HG02885 (cell line): ENCODE data around the gene CAMTA1.
"Not testable (repeated sequence)": the region's sequence is repeated elsewhere in the genome, so short reads cannot be mapped to it uniquely, and the experiment has no call there.

Experiments used
- ATAC-seq: cut with Tn5 transposase; IDR thresholded peaks from one replicate; pipeline ENCODE4 v1.9.1; 2021; ENCODE audit warnings: mild to moderate bottlenecking; ENCODE audit not compliant: unreplicated experiment, poor library complexity

CAMTA1 gene

DNA sequence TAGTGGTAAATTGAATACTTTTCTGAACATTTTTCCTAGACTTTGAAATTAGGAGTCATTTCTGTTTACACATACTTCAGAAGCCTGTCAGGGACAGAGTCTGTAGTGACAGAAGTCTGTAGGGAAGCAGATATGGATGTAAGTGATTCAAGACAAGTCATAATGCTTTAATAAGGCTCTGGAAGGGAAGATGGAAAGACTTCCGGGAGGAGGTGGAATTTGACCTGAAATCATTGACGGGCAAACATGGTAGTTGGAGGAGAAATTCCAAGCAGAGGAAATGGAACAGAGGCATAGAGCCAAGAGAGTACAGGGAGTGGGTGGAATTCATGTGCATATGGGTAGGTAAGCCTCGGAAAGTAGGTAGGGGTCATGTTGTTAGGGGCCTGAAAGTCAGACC is 22.5 kb downstream of the CAMTA1 start:
- ATAC-seq, result no peak

DNA sequence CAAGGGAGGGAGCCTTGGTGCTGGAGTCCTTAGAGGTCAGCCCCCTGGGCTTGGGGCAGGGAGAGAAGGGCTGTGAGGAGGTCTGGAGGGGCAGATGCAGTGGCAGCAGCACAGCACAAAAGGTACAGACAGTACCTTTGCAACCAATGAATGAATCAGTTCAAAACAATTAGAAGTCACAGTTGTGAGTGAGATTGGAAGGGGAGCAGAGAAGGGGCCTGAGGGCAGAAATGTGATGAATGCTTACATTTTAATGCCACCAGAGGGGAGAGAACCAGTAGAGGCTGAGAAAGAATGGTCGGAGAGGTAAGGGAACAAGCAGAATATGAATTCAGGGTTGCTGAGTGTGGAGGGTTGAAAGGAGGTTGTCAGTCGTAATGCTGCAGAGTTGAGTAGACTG is 24.2 kb downstream of the CAMTA1 start:
- no peak for ATAC-seq

DNA sequence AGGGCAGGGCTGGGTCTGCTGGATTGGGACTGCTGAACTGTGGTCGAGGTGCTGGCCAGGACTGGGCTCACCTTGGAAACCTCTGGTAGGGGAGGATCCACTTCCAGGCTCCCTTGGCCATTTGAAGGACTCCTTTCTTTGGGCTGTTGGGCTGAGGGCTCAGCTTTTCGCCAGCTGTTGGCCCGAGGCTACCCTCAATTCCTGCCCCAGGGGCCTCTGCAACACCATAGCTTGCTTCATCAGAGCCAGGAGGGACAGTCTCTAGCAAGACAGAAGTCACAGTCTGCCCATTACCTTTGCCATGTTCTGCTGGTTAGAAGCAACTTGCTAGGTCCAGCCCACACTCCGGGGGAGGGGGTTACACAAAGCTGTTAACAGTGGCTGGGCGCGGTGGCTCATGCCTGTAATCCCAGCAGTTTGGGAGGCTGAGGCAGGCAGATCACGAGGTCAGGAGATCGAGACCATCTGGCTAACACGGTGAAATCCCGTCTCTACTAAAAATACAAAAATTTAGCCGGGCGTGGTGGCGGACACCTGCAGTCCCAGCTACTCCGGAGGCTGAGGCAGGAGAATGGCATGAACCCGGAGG is 25.0 kb downstream of the CAMTA1 start:
- not testable (repeated sequence) for ATAC-seq

DNA sequence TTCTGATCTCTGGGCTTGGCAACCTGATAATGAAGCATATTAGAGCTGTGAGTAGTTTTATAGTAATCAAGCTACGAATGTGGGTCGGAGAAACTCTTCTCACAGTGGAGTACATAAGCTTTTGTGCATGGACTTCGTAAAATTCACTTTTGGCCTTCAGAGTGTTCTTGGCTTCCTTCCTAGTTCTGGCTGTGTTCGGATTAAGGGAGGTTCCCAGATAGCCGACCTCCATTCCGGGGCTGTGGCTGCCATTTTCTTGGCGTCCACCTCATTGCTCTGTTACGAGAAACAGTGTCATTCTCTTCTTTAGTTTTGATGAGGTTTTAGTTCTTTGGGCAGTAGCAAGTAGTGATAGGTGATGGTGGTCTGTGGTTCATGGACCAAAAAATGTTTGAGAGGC is 26.3 kb downstream of the CAMTA1 start:
- ATAC-seq, result no peak

DNA sequence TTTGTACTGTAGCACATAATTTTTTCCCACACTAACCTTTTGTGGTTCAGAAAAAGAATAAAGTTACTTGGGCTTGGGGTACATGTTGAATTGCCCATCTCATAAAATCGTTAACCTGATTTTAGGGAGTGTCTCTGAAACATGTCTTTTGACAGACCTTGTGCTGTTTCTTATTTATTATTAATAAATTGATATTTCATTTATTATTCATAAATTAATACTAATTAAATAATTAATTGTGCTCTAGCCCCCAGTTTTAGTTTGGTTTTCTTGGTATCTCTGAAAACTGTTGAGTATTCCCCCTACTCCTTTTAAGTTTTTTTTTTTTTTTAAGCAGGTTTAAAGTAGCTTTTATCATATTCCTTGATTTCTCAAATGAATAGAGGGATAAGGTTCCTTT is 27.9 kb downstream of the CAMTA1 start:
- no peak for ATAC-seq

DNA sequence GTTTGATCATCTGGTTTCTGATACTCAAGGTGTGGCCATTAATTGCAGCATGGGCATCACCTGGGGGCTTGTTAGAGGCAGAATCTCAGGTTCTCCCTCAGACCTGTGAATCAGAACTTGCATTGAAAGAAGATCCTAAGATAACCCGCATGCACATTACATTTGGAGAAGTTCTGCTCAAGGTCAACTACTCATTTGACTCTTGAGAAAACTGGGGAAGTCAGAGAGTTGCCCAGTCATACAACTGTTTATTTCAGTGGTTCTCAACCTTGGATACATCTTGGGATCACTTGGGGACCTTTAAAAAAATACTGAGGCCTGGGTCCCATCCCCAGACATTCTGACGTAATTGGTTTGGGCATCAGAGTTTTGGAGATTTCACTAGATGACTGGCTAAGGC is 30.5 kb downstream of the CAMTA1 start:
- ATAC-seq, result no peak

DNA sequence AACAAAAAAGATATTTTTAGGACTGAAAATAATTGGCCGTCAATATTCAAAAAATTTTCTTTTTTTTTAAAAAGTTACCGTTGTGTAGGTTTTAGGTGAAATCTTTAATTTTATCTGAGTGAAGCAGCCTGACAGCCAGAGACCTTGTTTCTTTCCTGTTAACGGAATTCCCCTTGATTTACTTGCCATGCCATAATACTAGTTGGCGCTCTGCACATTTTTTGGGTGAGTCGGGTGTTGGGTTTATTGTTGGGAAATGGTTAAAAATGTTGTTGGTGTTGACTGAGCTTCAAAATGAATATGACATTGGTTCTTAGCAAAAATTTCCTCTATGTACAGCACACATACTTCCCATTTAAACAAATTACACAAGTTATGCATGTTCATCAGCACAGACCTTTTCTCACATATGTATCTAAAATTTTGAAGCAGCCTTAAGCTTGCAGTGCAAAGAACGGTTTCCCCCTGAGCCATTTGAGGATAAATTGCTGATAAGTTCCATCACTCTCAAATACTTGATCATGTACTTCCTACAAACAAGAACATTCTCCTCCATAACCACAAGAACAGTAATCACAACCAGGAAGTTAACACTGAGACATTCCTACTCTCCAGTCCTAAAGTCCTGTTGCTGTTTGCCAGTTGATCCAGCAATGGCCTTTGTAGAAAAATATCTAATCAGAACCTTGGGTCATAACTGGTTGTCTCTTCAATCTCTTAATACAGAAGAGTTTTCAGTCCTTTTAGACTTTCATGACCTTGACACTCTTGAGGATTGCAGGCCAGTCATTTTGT is 34.2 kb downstream of the CAMTA1 start:
- ATAC-seq, result no peak

DNA sequence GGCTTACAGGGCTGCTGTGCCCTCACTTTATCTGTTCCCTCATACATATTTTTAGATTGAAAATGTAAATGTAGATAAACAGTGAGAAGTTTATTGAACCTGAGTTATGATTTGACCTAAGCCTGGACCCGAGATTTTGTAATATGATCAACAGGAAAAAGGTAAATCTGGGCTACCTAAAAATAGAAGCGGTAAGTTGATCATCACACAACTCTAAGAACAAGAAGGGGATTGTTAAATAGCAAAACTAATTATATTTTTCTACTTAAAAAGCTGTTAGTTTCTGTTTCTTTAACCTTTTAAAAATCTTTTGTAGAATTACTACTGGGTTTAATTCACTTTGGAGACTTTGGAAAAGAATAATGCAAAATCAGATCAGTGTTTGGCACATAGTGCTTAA is 35.6 kb downstream of the CAMTA1 start:
- no peak for ATAC-seq

DNA sequence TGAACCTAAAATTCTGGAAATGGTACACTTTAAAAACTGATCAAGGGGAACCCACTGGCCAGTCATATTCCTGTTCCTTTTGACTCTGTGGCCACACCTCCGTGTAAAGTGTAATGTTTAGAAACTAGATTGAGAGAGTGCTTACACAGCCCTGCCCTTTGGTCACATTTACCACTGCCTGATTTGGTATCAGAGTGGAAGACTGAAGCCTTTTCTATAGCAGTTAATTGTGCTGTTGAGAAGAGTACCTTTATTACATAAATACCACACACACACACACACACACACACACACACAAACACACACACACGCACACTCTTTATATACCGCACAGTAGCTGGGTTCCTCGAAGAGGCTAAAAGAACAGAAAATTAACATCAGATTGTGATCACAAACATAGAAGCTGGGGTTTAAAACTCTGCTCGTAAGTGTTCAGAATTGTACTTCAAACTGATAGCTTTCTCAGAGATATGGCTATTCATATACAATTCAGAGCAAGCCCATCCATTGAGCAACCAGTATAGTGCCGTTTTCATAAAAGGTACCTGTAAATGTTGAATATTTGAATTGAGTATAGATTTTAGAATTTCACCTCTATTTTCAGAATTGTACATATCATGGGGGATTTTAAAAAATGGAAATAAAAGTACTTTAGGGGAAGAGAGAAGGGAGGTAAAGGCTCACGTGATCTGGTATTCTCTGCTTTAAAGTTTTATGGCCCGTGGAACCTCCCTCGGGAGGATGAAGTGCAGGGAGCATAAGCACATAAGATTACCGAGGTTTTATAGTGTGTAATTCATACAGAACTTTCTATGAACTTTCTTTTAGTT is 37.5 kb downstream of the CAMTA1 start:
- peak; percentile 49 for ATAC-seq

DNA sequence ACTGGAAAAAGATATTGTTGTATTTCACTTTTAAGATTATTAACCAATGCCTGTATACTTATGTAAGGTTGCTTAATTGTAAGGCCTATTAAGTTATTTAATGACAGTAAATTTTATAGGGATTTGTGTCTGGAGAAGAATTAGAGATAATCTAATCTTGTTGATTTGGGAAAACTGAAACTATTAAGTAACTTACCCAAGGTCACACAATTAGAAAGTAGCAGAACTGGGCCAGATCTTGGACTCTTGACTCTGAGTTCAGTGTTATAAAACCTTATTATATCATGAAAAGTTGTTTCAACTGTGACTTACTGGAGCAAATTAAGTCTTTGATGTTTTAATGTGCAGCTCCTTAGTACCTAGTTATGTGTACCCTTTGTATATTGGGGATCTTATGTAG is 38.5 kb downstream of the CAMTA1 start:
- no peak for ATAC-seq

DNA sequence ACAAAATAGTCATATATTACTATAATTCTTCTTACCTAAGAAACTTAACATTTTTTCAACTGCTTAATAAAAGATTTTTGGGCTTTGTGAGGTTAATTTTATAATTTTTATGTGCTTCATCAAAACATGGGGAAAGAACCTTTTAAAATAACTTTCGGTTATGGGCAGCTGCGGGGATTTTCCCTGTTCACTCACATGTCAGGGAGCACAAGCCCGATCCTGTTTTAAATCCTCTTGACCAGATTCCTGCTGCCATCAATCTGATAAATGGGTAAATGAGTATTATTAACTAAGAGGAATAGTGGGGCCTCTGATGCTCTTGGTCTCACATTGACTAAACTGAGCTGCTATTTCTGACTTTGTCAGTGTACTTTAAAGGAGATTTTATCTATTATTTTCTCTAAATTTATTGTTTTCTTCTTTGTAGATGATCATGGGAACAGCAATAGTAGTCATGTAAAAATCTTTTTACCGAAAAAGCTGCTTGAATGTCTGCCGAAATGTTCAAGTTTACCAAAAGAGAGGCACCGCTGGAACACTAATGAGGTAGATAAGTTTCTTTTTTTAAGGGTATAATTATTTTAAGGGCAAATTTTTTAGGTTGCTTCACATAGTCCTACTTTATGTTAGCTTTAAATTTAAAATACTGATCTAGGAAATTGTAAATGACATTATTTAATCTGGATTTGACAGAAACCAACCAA is 39.6 kb downstream of the CAMTA1 start:
- no peak for ATAC-seq

DNA sequence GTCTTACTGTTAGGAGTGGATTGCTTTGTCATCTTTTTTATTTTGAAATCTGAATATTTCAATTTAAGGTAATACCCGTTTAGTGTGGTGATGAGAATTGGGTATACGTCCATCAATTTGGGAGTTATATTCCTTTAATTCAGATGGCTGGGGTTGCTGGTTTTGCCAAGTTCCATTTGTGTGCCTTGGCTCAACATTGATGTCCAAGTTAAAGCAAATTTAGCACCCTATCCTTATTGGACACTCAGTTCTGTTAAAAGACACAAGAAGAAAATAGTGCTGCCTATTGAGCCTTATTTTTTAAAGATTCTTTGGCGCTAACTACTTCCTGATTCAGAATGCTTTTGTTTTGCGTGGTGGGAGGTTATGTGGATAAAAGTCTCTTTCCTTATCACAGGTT is 40.6 kb downstream of the CAMTA1 start:
- ATAC-seq, result no peak

DNA sequence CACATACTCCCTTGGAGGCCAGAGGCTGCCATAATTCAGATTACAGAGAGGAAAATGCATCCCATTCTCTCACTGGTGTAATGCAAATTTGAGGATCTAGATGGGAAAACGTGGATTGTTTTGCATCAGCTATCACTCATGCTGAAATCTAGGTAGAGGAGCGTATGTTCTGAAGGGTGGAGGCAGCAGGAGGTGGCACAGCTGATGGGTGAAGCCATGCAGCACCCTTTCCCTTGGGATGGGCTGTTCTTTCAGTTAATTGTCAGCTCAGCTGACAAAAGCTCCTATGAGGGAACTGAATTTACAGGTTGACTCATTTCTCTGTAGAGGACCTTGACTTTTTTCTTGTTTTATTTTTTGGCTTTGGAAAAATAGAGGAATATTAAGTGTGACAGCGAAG is 41.8 kb downstream of the CAMTA1 start:
- ATAC-seq, result no peak

DNA sequence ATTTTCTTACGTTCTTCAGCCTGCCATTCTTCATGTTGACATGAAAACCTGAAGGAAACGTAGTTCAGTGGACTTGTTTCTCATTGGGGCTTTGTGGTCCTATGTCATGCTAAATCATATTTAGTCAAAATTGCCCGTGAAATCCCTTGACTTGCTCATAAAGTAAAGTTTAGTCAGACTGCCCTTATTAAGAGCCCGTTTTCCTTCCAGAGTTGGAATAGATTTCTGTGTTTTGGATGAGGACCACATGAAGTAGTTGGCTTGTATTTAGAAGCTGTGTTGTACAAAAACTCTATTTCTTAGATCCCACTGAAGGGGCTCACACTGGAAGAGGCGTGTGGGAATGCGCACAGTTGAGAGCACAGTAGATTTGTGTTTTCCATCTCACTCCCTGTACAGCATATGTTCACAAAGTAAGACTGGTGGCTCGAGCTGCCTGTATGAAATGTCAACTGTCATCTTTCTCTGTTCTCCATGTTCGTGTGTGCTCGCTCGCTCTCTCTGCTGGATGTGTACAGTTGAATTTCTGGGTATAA is 42.4 kb downstream of the CAMTA1 start:
- ATAC-seq, result no peak

DNA sequence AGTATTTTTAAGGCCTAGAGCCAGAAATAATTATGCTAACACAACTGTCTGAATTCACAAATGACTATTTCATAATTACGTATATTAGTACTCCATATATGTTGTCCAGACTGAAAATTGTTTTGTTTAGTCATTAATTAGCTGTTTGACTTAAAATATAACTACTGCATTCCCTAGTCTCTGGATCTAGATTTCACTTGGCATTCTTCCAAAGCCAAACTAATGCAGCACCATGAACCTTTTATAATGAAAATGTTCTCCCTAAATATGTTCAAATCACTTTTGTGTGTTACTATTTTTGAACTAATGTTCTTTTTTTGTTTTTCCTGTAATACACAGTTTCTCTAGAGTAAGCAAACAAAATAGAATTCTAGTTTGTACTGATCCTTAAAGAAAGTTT is 46.1 kb downstream of the CAMTA1 start:
- no peak for ATAC-seq

DNA sequence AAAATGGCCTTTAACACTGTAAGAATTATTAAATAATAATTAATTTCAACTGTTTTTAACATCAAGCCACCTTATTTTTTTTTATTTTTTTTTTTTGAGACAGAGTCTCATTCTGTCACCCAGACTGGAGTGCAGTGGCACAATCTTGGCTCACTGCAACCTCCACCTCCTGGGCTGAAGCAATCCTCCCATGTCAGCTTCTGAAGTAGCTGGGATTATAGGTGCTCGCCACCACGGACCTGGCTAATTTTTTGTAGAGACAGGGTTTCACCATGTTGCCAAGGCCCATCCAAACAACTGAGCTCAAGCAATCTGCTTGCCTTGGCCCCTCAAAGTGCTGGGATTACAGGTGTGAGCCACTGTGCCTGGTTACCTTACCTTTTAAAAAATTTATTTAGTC is 46.8 kb downstream of the CAMTA1 start:
- not testable (repeated sequence) for ATAC-seq

DNA sequence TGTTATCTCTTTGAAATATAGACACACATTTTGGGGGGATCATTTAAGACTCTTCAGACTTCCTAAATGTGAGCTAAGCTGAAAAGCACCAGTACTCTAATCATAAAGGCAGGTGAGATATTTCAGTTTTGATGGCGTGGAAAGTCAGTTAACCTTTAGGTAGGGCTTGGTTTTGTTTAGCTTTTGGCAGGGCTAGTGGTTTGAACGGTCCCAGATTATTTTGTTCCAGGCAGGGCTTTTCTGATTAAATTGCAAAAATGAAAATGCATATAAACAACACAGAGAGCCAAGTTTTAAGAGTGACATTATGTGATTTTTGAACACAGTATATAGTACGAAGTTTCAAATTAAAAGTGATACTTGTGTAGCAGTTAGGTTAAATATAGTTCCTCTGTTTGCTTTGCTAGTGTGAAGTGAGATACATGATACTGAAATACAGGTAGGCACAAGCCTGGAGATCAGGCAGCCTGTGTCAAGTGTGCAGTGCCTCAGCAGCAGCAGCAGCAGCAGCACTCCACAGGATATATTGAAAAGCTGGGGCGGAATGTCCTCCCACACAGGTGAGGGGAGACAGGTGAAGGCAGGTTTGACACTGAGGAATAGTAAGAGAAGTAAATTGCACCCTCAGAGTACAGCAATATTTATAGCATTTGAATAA is 47.4 kb downstream of the CAMTA1 start:
- no peak for ATAC-seq

DNA sequence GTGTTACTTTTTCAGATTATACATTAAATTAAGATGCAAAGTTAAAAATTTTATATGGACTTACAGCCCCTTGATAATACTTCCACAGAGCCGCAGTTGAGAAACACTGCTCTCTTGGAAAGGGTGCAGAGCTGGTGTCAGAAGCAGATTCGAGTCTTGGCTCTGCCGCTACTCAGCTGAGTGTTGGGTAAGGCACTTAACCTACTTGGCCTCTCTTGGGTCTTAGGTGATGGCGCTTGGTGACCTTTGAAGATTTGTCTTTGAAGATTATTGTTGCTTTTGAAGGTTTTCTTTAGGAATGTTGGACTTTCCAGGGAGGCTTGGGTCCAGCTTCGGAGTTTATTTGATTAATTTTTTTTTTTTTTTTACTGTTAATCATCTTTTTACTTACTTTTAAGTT is 48.5 kb downstream of the CAMTA1 start:
- no peak for ATAC-seq

DNA sequence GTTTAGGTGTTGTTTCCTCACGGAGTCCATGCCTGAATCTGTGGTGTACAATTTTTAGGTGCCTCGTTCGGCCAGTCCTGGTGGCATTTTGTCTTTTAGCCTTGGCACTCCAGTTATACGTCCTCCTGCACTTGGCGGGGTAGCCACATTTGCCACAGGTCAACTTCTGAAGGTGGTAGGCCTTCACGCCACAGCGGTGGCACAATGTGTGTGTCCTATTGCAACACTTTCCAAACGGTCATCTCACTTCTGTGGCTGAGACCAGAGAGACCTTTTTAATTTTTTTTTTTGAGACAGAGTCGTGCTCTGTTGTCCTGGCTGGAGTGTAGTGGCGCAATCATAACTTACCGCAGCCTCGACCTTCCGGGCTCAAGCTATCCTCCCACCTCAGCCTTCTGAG is 49.1 kb downstream of the CAMTA1 start:
- ATAC-seq, result no peak

DNA sequence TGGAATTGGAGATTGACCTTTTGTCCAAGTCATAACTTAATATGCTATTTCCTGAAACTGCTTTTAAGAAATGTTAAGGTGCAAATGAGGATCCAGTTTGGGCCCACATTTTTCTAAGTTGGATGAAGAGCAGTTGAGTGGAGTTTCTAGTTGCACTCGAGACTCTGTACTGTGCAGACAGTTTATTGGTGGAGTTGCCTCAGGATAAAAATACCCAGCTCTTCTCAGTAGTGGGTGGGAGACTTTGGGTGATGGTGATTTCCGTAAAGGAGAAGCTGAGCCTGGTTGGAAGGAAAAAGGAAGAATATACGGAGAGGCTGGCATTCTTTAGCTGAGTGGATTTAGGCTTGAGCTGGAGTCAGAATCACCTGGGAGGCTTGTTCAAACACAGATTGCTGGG is 49.9 kb downstream of the CAMTA1 start:
- no peak for ATAC-seq
